HCT116 (cell line): ENCODE results near the gene PRKN.

Source experiments
- EGR1 ChIP-seq: IDR thresholded peaks from 2 replicates; pipeline ENCODE4 v1.6.1; 2012; ENCODE audit warnings: low read depth
- EZH2 ChIP-seq: fragments of 200-600 bp; sonication (generic); IDR thresholded peaks from 2 replicates; pipeline ENCODE4 v1.6.1; 2017; ENCODE audit warnings: antibody characterized with exemption, mixed run types
- EZH2phosphoT487 ChIP-seq: fragments of 200-600 bp; IDR thresholded peaks from 2 replicates; pipeline ENCODE4 v1.6.1; 2018; ENCODE audit warnings: antibody characterized with exemption, borderline replicate concordance
- YY1 ChIP-seq: IDR thresholded peaks from 2 replicates; pipeline ENCODE4 v1.6.1; 2011; ENCODE audit warnings: low read length, low read depth, moderate library complexity, mild to moderate bottlenecking; ENCODE audit not compliant: insufficient replicate concordance; ENCODE audit errors: extremely low read depth
- TF ChIP-seq, protein P1 (sequence below), 3 experiments: fragments of 200-600 bp in 1 of 3; sonication (generic) in 1 of 3; IDR thresholded peaks in 2 of 3; conservative IDR thresholded peaks in 1 of 3; 2 replicates each; pipeline ENCODE4 v1.5.1; 2012 to 2017; ENCODE audit warnings: low read depth in 2 of 3, low read length in 2 of 3, antibody characterized with exemption in 1 of 3, borderline replicate concordance in 1 of 3, control low read depth in 1 of 3, mild to moderate bottlenecking in 1 of 3, mixed read lengths in 1 of 3, mixed run types in 1 of 3, moderate library complexity in 1 of 3; ENCODE audit not compliant: insufficient read depth in 1 of 3

GRCh38 chr6:162289972-162290371 is 437.6 kb downstream of the PRKN start:
- no peak for TF ChIP-seq YY1
- TF ChIP-seq EGR1, result no peak
- TF ChIP-seq, protein P1, sequence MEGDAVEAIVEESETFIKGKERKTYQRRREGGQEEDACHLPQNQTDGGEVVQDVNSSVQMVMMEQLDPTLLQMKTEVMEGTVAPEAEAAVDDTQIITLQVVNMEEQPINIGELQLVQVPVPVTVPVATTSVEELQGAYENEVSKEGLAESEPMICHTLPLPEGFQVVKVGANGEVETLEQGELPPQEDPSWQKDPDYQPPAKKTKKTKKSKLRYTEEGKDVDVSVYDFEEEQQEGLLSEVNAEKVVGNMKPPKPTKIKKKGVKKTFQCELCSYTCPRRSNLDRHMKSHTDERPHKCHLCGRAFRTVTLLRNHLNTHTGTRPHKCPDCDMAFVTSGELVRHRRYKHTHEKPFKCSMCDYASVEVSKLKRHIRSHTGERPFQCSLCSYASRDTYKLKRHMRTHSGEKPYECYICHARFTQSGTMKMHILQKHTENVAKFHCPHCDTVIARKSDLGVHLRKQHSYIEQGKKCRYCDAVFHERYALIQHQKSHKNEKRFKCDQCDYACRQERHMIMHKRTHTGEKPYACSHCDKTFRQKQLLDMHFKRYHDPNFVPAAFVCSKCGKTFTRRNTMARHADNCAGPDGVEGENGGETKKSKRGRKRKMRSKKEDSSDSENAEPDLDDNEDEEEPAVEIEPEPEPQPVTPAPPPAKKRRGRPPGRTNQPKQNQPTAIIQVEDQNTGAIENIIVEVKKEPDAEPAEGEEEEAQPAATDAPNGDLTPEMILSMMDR (IDR thresholded peaks at IDR 0.05 in 2 of 3, conservative IDR thresholded peaks at IDR 0.05 in 1 of 3; ENCODE audit: borderline replicate concordance in 1 of 3, insufficient read depth in 1 of 3, low read depth in 2 of 3, low read length in 2 of 3), result no peak
- no peak for TF ChIP-seq EZH2
- TF ChIP-seq EZH2phosphoT487, result no peak
